Fibroblast of villous mesenchyme (primary cell): ENCODE measurements around the gene IP6K2. TPM values are rescaled to one million over a fixed set of nuclear protein-coding genes. Genes with fewer than 3 reads are reported as not detected.

Experiments used
- DNase-seq: peaks from one replicate; pipeline ENCODE4 v3.0.0-alpha.2; 2010; ENCODE audit warnings: low read depth
- H3K4me3 ChIP-seq: 2 replicates; pipeline ENCODE4 v1.5.1; 2011; ENCODE audit warnings: low read depth, mild to moderate bottlenecking, low read length
- total RNA-seq: library from RNA; depleted of rRNA; stranded (reverse); fragments of >200 nt; gene quantifications from 2 replicates; pipeline ENCODE4 v1.2.3, GENCODE V29; 2012
- TF ChIP-seq, protein P1 (sequence below): IDR thresholded peaks from 2 replicates; pipeline ENCODE4 v1.5.1; 2012; ENCODE audit warnings: low read depth, mild to moderate bottlenecking, low read length; ENCODE audit not compliant: insufficient read depth

Gene IP6K2
- total RNA-seq, 1 donor: 55.7 TPM

GRCh38 chr3:48695393-48695753 is 21.6 kb downstream of the IP6K2 start:
- DNase-seq: peak; percentile 82

GRCh38 chr3:48694610-48695392 is 22.2 kb downstream of the IP6K2 start:
- TF ChIP-seq, protein P1, sequence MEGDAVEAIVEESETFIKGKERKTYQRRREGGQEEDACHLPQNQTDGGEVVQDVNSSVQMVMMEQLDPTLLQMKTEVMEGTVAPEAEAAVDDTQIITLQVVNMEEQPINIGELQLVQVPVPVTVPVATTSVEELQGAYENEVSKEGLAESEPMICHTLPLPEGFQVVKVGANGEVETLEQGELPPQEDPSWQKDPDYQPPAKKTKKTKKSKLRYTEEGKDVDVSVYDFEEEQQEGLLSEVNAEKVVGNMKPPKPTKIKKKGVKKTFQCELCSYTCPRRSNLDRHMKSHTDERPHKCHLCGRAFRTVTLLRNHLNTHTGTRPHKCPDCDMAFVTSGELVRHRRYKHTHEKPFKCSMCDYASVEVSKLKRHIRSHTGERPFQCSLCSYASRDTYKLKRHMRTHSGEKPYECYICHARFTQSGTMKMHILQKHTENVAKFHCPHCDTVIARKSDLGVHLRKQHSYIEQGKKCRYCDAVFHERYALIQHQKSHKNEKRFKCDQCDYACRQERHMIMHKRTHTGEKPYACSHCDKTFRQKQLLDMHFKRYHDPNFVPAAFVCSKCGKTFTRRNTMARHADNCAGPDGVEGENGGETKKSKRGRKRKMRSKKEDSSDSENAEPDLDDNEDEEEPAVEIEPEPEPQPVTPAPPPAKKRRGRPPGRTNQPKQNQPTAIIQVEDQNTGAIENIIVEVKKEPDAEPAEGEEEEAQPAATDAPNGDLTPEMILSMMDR: no peak
- peak overlapping the region; percentile 38 for H3K4me3 ChIP-seq
- DNase-seq: peak; percentile 92

More at GRCh38 chr3:48695393-48695753, 21.6 kb downstream of the IP6K2 start:
- TF ChIP-seq, protein P1: no peak
- H3K4me3 ChIP-seq: peak overlapping the region; percentile 38

DNA sequence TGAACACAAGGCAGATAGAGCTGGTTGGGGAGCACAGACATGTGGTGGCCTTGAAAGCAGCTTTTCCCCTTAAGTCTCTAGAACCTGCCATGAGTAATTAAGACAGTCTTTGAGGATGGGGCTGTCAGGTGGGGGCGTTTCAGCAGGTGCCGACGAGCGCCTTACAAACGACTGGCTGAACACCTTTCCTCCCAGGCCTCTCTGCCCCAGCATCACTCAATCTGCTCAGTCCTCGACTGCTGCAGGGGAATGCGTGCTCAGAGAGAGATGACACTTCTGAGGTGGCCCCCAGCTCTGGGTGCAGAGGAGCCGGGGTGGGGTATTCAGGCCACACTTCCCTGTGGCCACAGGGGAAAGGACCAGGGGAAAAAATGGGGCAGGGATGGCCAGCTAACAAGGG is 23.2 kb downstream of the IP6K2 start:
- H3K4me3 ChIP-seq: peak overlapping the region; percentile 36
- no peak for DNase-seq
- TF ChIP-seq, protein P1: no peak

DNA sequence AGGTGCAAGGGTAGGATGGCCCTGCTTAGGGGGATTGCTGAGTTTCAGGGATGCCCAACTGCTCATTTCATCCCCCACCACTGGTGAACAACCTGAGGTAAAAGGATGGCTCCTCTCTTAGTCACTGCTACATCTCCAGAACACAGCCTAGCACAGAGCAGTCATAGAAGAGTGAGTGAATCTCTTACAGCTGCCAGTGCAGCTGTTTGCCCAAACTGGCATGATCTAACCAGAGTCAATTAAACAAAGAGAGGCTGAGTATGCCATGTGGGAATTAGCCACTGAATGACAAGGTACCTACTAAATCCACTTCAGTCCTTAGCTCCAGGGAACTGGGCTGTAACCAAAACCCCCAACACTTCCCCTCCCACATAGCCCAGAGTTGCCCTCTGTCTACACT is 24.5 kb downstream of the IP6K2 start:
- TF ChIP-seq, protein P1: no peak
- no peak overlapping the region for H3K4me3 ChIP-seq
- no peak for DNase-seq

DNA sequence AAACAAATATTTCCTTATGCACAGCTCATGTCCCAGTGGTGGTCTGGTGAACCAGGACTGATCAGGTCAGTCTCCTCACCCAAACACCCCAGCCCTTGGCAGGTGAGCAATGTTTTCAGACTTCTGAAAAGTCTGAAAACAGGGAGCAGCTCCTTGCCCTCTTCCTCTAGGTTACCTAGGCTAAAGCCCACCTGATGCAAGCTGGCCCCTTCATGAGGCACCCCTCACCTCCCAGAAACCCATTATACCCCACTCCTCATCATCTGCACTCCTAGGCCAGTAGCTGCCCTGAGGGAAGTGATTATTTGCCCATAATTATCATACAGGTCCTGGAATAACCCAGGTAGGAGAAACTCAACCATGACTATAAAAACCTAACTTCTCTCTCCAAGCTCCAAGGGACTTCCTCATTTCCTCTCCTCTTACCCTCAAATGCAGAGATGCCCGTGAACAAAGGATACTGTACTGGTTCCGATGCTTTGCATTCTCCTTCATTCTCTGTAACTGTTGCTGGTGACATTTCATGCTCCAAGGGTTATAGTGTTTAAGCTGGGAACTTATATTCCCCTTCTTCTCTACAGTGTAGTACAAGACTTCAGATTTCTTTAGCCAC is 26.1 kb downstream of the IP6K2 start:
- TF ChIP-seq, protein P1: no peak
- no peak for DNase-seq

GRCh38 chr3:48689384-48689783 is 27.6 kb downstream of the IP6K2 start:
- TF ChIP-seq, protein P1: no peak
- no peak for DNase-seq
- no peak overlapping the region for H3K4me3 ChIP-seq

More for the DNA sequence above, 26.1 kb downstream of the IP6K2 start:
- no peak overlapping the region for H3K4me3 ChIP-seq

DNA sequence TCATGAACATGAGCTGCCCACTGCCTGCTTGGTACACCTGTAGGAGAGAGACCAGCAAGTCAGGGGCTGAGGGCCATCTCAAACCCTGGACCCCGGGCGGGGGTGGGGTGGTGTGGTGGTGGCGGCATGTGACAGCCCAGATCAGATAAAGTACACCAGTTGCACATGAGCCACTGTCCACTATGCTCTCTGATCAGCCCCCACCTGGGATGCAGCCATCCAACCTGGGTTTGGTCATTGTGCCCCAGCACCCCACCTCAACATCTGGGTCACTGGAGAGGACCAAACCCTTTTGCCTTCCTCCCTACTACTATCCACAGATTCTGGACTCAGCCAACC is 28.3 kb downstream of the IP6K2 start:
- TF ChIP-seq, protein P1: no peak
- H3K4me3 ChIP-seq: no peak overlapping the region
- DNase-seq: no peak
